WTC11 (cell line): ENCODE results near the gene MBP. TPM values are rescaled to one million over a fixed set of nuclear protein-coding genes. Genes with fewer than 3 reads are reported as not detected.

ENCODE experiments used
- ATAC-seq: fragments of 200-7000 bp; cut with Tn5 transposase; 2 replicates; pipeline ENCODE4 v1.10.0; 2021; ENCODE audit warnings: mild to moderate bottlenecking, moderate library complexity
- CTCF ChIA-PET: fragments of 300-600 bp; sonication (Branson Sonifier 250); formaldehyde crosslinking; loops from one replicate; lab custom pipeline; 2021; ENCODE audit warnings: antibody characterized with exemption; lab: Charles Lee
- POLR2A ChIA-PET: fragments of 350-600 bp; sonication (Branson Sonifier 250); formaldehyde crosslinking; loops from one replicate; lab custom pipeline; 2021; ENCODE audit warnings: antibody characterized with exemption; lab: Charles Lee
- DNase-seq: peaks from one replicate; pipeline ENCODE4 v3.0.0; 2021; ENCODE audit warnings: low spot score
- H3K27ac Mint-ChIP-seq: 2 replicates; pipeline ENCODE4 v1.8.0; 2021; ENCODE audit warnings: mixed read lengths
- H3K27me3 Mint-ChIP-seq: 2 replicates; pipeline ENCODE4 v1.8.0; 2021; ENCODE audit warnings: low read depth, mild to moderate bottlenecking, moderate library complexity, mixed read lengths
- H3K36me3 Mint-ChIP-seq: 2 replicates; pipeline ENCODE4 v1.8.0; 2021; ENCODE audit warnings: mixed read lengths
- H3K4me1 Mint-ChIP-seq: 2 replicates; pipeline ENCODE4 v1.8.0; 2022; ENCODE audit warnings: mixed read lengths
- H3K4me3 Mint-ChIP-seq: 2 replicates; pipeline ENCODE4 v1.8.0; 2021; ENCODE audit warnings: mild to moderate bottlenecking, moderate library complexity, mixed read lengths
- H3K9me3 Mint-ChIP-seq: 2 replicates; pipeline ENCODE4 v1.8.0; 2021; ENCODE audit warnings: mixed read lengths
- ARID4B ChIP-seq: sonication (generic); formaldehyde crosslinking; IDR thresholded peaks from 2 replicates; pipeline ENCODE4 v1.8.0; 2023; ENCODE audit warnings: missing genetic modification reagents, mild to moderate bottlenecking, borderline replicate concordance
- ATF1 ChIP-seq: sonication (generic); formaldehyde crosslinking; IDR thresholded peaks from 2 replicates; pipeline ENCODE4 v1.8.1; 2023; ENCODE audit warnings: mild to moderate bottlenecking, moderate library complexity, missing genetic modification reagents
- ATF6 ChIP-seq: sonication (generic); formaldehyde crosslinking; IDR thresholded peaks from 2 replicates; pipeline ENCODE4 v1.8.1; 2023; ENCODE audit warnings: mild to moderate bottlenecking, missing genetic modification reagents
- FOXK1 ChIP-seq: sonication (generic); formaldehyde crosslinking; IDR thresholded peaks from 2 replicates; pipeline ENCODE4 v1.8.0; 2022; ENCODE audit warnings: mild to moderate bottlenecking, moderate library complexity, missing genetic modification reagents
- HMGA2 ChIP-seq: fragments of 250-450 bp; sonication (Bioruptor Pico); IDR thresholded peaks from 2 replicates; pipeline ENCODE4 v1.4.0; 2021; ENCODE audit warnings: mild to moderate bottlenecking, moderate library complexity
- KAT7 ChIP-seq: sonication (generic); formaldehyde crosslinking; IDR thresholded peaks from 2 replicates; pipeline ENCODE4 v1.8.1; 2023; ENCODE audit warnings: missing genetic modification reagents, mild to moderate bottlenecking, borderline replicate concordance
- MAX ChIP-seq: sonication (generic); formaldehyde crosslinking; IDR thresholded peaks from 2 replicates; pipeline ENCODE4 v1.8.0; 2022; ENCODE audit warnings: mild to moderate bottlenecking, missing genetic modification reagents
- NFATC4 ChIP-seq: fragments of 250-450 bp; sonication (Bioruptor Pico); IDR thresholded peaks from 2 replicates; pipeline ENCODE4 v1.9.0; 2021; ENCODE audit warnings: mild to moderate bottlenecking
- NFE2L1 ChIP-seq: sonication (generic); formaldehyde crosslinking; IDR thresholded peaks from 2 replicates; pipeline ENCODE4 v1.8.1; 2023; ENCODE audit warnings: missing genetic modification reagents
- OVOL2 ChIP-seq: fragments of 250-450 bp; sonication (Bioruptor Pico); IDR thresholded peaks from 2 replicates; pipeline ENCODE4 v1.9.0; 2021; ENCODE audit warnings: mild to moderate bottlenecking, borderline replicate concordance
- PRDM15 ChIP-seq: sonication (generic); formaldehyde crosslinking; IDR thresholded peaks from 2 replicates; pipeline ENCODE4 v1.8.0; 2022; ENCODE audit warnings: missing genetic modification reagents
- PREB ChIP-seq: sonication (generic); formaldehyde crosslinking; IDR thresholded peaks from 2 replicates; pipeline ENCODE4 v1.8.1; 2022; ENCODE audit warnings: mild to moderate bottlenecking, missing genetic modification reagents, moderate library complexity, borderline replicate concordance
- SMAD3 ChIP-seq: sonication (generic); formaldehyde crosslinking; IDR thresholded peaks from 2 replicates; pipeline ENCODE4 v1.8.0; 2022; ENCODE audit warnings: missing genetic modification reagents, mild to moderate bottlenecking, borderline replicate concordance
- TCF7 ChIP-seq: sonication (generic); formaldehyde crosslinking; IDR thresholded peaks from 2 replicates; pipeline ENCODE4 v1.8.0; 2022; ENCODE audit warnings: mild to moderate bottlenecking, low read depth, missing genetic modification reagents, moderate library complexity
- TEAD4 ChIP-seq: sonication (generic); formaldehyde crosslinking; IDR thresholded peaks from 2 replicates; pipeline ENCODE4 v1.8.0; 2022; ENCODE audit warnings: mild to moderate bottlenecking, missing genetic modification reagents
- ZBTB21 ChIP-seq: sonication (generic); formaldehyde crosslinking; IDR thresholded peaks from 2 replicates; pipeline ENCODE4 v1.8.1; 2023; ENCODE audit warnings: mild to moderate bottlenecking, missing genetic modification reagents, borderline replicate concordance
- ZBTB43 ChIP-seq: sonication (generic); formaldehyde crosslinking; IDR thresholded peaks from 2 replicates; pipeline ENCODE4 v1.8.1; 2023; ENCODE audit warnings: mild to moderate bottlenecking, missing genetic modification reagents
- ZNF219 ChIP-seq: sonication (generic); formaldehyde crosslinking; IDR thresholded peaks from 2 replicates; pipeline ENCODE4 v1.8.0; 2023; ENCODE audit warnings: missing genetic modification reagents, mild to moderate bottlenecking, borderline replicate concordance
- total RNA-seq: library from RNA; stranded (reverse); gene quantifications from 3 replicates; pipeline ENCODE4 v1.2.3, GENCODE V29; 2021

MBP gene
- total RNA-seq, 1 experiment from 2014 or later = 19.6 TPM

GRCh38 chr18:77137851-77138250, 5.3 kb upstream of the MBP start:
- TF ChIP-seq FOXK1 = no peak
- no peak for TF ChIP-seq ATF1
- no peak for TF ChIP-seq HMGA2 (CRISPR knock-in tag)
- TF ChIP-seq PREB (CRISPR knock-in tag) = no peak
- no peak for TF ChIP-seq NFE2L1 (CRISPR knock-in tag)
- no peak for TF ChIP-seq KAT7
- TF ChIP-seq NFATC4 (CRISPR knock-in tag) = no peak
- no peak for TF ChIP-seq ZNF219 (CRISPR knock-in tag)
- no peak for TF ChIP-seq ZBTB21 (CRISPR knock-in tag)
- TF ChIP-seq, all 79 proteins: peak for 0
- no peak for DNase-seq
- peaks cover 11% of the 10 kb centered on the region for H3K4me1 Mint-ChIP-seq
- peaks cover 12% of the 10 kb centered on the region for H3K36me3 Mint-ChIP-seq
- ChIA-PET POLR2A (no interaction called here), CTCF (interaction anchor here (1.0 to 1.8 kb wide), 5 partner anchors 13 to 513 kb away, joined by 3 to 6 read pairs (median 4); no protein-coding TSS in a partner anchor)
- ATAC-seq = no peak
- peaks cover 16% of the 10 kb centered on the region for H3K9me3 Mint-ChIP-seq
- no peak overlapping the region for H3K4me3 Mint-ChIP-seq
- H3K27me3 Mint-ChIP-seq = peaks cover 28% of the 10 kb centered on the region
- no peak overlapping the region for H3K27ac Mint-ChIP-seq

GRCh38 chr18:77136871-77137665, 4.5 kb upstream of the MBP start:
- DNase-seq = no peak
- TF ChIP-seq TCF7 (no peak), ATF6 (no peak), ATF1 (no peak)
- ChIA-PET POLR2A (no interaction called here), CTCF (interaction anchor here (1.8 kb wide), 1 partner anchor 75 kb away, joined by 6 read pairs; no protein-coding TSS in a partner anchor)
- no peak for ATAC-seq
- Mint-ChIP-seq H3K9me3 (peaks cover 9% of the 10 kb centered on the region), H3K27ac (no peak overlapping the region), H3K4me3 (no peak overlapping the region), H3K27me3 (peaks cover 28% of the 10 kb centered on the region), H3K4me1 (peaks cover 11% of the 10 kb centered on the region), H3K36me3 (peaks cover 4% of the 10 kb centered on the region)

- Mint-ChIP-seq H3K4me1 (peaks cover 11% of the 10 kb centered on the region), H3K9me3 (peaks cover 2% of the 10 kb centered on the region; the same call in 1 of the 2 replicates)
- CTCF ChIA-PET = no interaction called here
- TF ChIP-seq ARID4B (CRISPR knock-in tag) (no peak), TEAD4 (no peak), ZBTB43 (CRISPR knock-in tag) (no peak), MAX (CRISPR knock-in tag) (no peak), SMAD3 (no peak), OVOL2 (CRISPR knock-in tag) (no peak), PRDM15 (CRISPR knock-in tag) (no peak)
Measured at GRCh38 chr18:77136076-77136718, 3.6 kb upstream of the MBP start.

More at GRCh38 chr18:77136076-77136718, 3.6 kb upstream of the MBP start:
- POLR2A ChIA-PET = no interaction called here
- ATAC-seq = no peak
- H3K27me3 Mint-ChIP-seq = peaks cover 31% of the 10 kb centered on the region
- DNase-seq = no peak
- no peaks in the 10 kb centered on the region; the same call in none of the 2 replicates for H3K36me3 Mint-ChIP-seq
- no peak overlapping the region for H3K27ac Mint-ChIP-seq
- H3K4me3 Mint-ChIP-seq = no peak overlapping the region
